DMS153 treated with DMSO at 0.1 percent for 48 hours (cell line): Measurements from ENCODE around the gene TJAP1.

Source experiments
- DNase-seq: peaks from one replicate; lab custom pipeline; 2025; ENCODE audit not compliant: unreplicated experiment; lab: John Stamatoyannopoulos, UW

Gene TJAP1

DNA sequence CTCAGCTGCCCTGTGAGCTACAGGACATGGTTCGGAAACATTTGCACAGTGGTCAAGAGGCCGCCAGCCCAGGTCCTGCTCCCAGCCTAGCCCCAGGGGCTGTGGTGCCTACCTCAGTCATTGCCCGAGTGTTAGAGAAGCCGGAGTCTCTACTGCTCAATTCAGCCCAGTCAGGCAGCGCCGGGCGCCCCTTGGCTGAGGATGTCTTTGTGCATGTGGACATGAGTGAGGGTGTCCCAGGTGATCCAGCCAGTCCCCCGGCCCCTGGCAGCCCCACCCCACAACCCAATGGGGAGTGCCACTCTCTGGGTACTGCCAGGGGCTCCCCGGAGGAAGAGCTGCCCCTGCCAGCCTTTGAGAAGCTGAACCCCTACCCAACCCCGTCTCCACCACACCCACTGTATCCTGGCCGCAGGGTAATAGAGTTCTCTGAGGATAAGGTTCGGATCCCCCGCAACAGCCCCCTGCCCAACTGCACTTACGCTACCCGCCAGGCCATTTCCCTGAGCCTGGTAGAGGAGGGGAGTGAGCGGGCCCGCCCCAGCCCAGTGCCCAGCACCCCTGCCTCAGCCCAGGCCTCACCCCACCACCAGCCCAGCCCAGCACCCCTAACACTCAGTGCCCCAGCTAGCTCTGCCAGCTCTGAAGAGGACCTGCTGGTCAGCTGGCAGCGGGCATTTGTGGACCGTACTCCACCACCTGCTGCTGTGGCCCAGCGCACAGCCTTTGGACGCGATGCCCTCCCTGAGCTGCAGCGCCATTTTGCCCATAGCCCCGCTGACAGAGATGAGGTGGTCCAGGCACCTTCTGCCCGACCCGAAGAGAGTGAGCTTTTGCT lies 27.6 kb downstream of the TJAP1 start:
- no peak for DNase-seq

DNA sequence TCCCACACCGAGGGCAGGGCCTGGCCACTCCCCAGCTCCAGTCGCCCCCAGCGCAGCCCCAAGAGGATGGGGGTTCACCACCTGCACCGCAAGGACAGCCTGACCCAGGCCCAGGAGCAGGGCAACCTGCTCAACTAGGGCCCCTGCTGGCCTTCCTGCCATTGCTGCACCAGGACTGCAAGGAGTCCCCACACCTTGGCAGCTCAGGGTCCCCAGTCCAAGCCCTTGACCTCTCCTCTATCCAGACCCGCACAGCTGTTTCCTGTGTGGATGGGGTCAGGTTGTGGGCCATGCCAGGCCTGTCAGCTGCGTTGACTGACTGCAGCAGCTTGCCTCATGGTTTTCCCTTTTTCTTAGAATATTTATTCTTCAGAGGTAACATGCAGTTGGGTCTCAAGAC lies 28.3 kb downstream of the TJAP1 start:
- DNase-seq: no peak

- DNase-seq: no peak
Measured at GRCh38 chr6:43506171-43506570, 28.8 kb downstream of the TJAP1 start.

DNA sequence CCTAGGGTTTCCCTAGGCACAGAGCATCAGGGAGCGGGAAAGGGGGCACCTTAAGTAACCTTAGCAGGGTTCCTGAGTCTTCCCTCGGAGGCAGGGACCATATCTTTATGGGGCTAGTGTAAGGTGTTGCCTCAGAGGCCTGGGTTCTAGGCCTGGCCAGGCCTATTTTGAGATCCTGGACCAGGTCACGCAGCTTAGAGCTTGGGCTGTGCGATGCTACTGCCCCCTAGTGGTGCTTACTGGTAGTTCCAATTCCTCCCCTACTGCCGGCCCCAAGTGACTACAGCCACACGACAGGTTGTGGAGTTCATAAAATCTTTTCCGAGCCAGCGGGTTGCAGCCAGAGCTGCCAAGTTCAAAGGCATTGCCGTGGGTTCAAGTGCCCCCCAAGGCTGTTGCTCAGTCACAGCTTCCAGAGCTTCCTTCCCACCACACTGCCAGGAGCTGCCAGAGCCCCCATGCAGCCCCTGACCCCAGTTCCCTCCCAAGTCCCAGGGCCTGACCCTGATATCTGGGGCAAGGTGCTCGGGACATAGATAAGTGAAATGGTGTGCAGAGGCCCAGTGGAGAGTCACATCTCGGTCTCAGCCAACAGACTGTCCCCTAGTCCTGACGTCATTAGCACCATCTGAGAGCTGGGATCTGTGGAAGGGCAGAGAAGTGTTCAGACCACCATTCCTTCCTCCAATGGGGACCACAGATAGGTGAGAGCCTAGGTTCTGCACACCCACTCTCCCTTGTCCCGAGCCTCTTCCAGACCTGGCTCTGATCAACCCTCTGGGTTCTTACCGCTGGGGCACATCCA lies 29.5 kb downstream of the TJAP1 start:
- peak; percentile 61 for DNase-seq

- DNase-seq: no peak
Measured at GRCh38 chr6:43508481-43509141, 31.2 kb downstream of the TJAP1 start.

DNA sequence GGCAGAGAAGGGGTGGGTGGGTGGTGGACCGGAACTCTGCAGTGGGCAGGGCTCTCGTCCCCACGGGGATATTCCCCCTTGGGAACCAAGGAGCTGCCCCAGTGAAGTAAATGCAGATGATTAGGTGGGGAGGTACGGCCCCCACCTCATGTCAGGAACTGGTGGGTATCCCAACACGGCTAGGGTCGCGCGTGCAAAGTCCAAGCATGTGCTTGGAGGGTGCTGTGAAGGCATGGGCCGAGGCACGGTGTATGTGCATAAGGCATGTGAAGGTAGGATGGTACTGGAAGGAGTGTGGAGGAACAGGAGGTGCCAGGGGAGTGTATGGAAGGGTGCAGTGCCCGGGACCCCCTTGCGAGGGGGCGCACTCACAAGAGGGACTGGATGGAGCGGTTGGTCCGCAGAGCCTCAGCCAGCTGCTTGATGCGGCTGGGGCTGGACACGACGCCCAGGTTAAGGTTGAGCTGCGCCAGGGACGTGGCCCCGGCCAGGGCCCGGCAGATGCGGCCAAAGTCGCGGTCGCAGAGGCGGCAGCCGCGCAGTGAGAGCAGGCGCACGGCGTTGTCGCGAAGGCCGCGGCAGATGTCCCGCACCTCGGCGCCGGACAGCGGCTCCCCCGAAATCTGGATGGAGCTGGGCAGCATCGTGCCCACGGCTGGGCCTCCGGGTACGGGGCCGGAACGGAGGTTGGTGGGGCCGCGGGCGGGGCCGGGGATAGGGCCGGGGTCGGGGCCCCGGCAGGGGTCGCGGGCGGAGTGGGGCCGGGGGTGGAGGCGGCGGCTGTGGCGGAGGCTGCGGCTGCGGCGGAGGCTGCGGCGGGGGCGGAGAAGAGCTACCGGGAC lies 32.0 kb downstream of the TJAP1 start:
- no peak for DNase-seq

DNA sequence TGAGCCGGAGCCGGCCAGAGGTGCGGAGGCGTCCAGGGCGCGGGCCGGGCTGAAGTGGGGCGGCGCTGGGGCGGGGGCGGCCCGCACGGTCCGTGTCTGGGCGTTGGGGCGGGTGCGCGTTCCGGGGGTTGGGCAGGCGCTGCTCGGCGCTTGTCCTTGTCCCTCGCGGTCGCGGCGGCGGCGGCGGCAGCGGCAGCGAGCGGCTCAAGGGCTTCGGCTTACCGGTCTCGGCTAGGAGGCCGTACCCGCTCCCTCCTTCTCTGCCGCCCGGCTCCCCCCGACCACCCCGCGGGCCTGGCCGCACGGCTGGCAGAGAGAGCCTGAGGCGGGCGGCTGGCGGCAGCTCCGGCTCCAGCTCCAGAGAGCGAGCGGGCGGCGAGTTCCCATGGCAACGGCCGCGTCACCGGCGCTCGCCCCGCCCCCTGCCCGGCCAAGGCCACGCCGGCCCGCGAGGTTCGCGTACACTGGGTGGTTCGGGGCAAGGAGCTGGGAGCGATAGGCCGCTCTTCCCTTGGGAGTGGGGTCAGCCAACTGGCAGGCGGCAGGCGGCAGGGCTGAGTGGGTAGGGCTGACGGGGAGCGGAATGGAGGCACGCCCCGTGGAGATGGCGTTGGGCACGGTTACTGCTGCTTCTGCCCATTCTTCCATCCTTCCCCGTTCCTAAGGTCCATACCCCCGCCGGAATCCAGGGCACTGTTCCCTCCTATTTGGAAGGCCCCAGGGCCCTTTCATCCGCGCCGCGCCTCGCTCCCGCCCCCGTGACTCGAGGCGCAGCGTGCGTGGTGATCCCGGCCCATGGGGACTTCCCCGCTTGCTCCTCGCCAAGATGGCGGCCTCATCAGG lies 32.8 kb downstream of the TJAP1 start, which contains the start of gene LRRC73:
LRRC73 (minus strand) TSS at position 363 of the 843 bp plus-strand sequence. CDS start 561 bp downstream, outside the sequence.
- DNase-seq: peak; percentile 51

GRCh38 chr6:43510827-43511163 lies 33.4 kb downstream of the TJAP1 start:
- peak; percentile 14 for DNase-seq

GRCh38 chr6:43511824-43512415 lies 34.5 kb downstream of the TJAP1 start:
- DNase-seq: no peak

DNA sequence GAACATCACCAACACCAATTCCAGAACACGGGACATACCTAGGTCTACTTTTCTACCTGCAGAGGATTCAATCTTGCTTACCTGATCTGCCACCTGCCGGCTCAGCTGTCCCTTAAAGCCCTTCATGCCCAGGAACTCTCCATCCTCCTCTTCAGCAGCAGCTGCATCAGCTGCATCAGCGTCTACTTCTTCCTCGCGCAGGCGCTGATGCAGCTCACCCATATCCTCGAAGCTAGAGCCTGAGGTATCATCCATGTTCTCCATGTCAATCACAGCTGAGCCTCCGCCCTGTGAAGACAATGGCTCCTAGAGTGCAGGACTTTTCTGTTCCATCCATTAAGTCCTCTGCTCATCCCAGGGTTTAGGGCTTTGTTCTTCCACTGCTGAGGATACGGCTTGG lies 38.4 kb downstream of the TJAP1 start:
- no peak for DNase-seq

DNA sequence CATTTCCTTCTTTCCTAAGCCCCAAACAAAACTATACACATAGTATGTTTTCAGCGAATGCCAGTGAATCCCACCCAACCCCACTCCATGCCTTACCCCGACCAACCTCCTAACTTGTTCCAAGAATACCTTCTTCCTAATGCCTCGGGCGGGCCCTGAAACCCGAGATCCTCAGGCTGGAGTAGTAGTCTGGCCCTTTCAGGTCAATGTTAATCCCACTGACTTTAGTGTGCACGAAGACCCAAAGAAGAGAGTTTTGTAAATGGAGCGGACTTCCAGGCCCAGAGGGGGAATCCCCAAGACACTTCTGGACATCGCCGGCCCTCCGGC lies 39.0 kb downstream of the TJAP1 start:
- DNase-seq: no peak

- peak; percentile 95 for DNase-seq
Measured at GRCh38 chr6:43516697-43517504, 39.5 kb downstream of the TJAP1 start, which contains the start of the genes POLR1C and YIPF3. TSS of gene POLR1C (plus strand) at chr6:43517089. CDS start at chr6:43517110, 21 bp downstream. TSS of gene YIPF3 (minus strand) at chr6:43516926. CDS start at chr6:43516807, 119 bp downstream.

GRCh38 chr6:43517505-43518357 lies 40.4 kb downstream of the TJAP1 start:
- DNase-seq: no peak

- no peak for DNase-seq
Measured at GRCh38 chr6:43520097-43520496, 42.7 kb downstream of the TJAP1 start.

- DNase-seq: no peak
Measured at GRCh38 chr6:43521836-43522235, 44.5 kb downstream of the TJAP1 start.

DNA sequence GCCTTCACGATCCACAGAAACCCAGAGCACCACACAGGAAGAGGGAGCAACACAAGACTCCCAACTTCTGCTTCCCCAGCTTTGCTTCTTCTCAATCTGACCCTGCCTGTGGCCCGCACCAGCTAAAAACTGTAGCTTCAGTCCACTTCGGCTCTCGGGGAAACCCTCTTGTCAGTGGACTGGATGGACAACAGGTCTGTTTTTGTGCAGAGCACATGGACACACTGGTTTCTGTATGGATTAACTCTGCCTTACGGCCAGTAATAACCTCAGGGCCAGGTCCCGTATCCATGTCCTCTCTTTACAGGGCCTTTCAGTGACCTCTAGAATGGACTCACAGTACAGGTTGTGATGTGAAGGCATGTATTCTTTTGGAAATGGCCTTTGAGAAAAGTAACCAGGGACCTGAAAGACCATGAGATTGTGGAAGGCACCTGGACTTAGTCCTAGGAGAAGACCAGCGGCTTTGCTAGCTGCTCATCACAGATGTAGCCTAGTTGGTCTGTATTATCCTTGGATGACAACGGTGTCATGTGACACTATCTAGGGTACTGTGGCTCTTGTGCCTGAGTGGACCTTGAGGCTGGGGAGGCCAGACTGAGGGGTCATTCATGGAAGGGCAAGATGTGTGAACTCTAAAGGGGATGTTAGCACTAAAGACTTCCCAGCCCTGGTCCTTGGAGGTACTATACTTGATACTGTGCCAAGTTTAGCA lies 45.3 kb downstream of the TJAP1 start:
- no peak for DNase-seq

DNA sequence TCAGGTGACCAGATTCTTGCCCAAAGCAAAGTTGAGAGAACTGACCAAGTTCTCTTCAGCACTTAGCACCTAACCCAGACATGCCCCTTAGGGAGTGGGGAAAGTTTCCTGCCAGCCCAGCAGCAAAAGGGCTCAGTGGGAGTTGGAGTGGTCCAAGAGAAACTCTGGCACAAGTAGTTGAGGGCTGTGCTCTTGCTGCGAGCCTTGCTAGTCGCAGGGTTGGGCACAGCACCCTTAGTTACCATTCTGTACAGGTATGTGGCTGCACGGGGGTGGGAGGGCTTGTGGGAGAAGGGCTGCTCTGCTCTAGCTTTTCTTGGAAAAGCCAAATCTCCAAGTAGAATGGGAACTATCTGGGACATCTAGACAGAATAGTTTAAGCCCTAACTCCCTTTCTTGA lies 45.9 kb downstream of the TJAP1 start:
- DNase-seq: no peak
